Measurements from ENCODE around the gene MDM1.

Gene MDM1

GRCh38 chr12:68272732-68273131 is 59.4 kb downstream of the MDM1 start:
- TF ChIP-seq CTCF (IDR thresholded peaks at IDR 0.05; ENCODE audit: low read depth, low read length), result no peak
- no peak overlapping the region for H3K4me3 ChIP-seq (ENCODE audit: low read depth, low read length)

- TF ChIP-seq CTCF (IDR thresholded peaks at IDR 0.05; ENCODE audit: low read depth, low read length), result no peak
- H3K4me3 ChIP-seq (ENCODE audit: low read depth, low read length), result no peak overlapping the region
Observed at GRCh38 chr12:68271346-68271745, 60.8 kb downstream of the MDM1 start.

- H3K4me3 ChIP-seq (ENCODE audit: low read depth, low read length), result no peak overlapping the region
- TF ChIP-seq CTCF (IDR thresholded peaks at IDR 0.05; ENCODE audit: low read depth, low read length), result no peak
Observed at GRCh38 chr12:68270358-68270757, 61.8 kb downstream of the MDM1 start.

- no peak for TF ChIP-seq CTCF (IDR thresholded peaks at IDR 0.05; ENCODE audit: low read depth, low read length)
- no peak overlapping the region for H3K4me3 ChIP-seq (ENCODE audit: low read depth, low read length)
Observed at GRCh38 chr12:68269779-68270178, 62.4 kb downstream of the MDM1 start.

GRCh38 chr12:68268967-68269366 is 63.2 kb downstream of the MDM1 start:
- TF ChIP-seq CTCF (IDR thresholded peaks at IDR 0.05; ENCODE audit: low read depth, low read length), result no peak
- H3K4me3 ChIP-seq (ENCODE audit: low read depth, low read length), result no peak overlapping the region

- no peak overlapping the region for H3K4me3 ChIP-seq (ENCODE audit: low read depth, low read length)
- no peak for TF ChIP-seq CTCF (IDR thresholded peaks at IDR 0.05; ENCODE audit: low read depth, low read length)
Observed at GRCh38 chr12:68267892-68268396, 64.2 kb downstream of the MDM1 start.

- TF ChIP-seq CTCF (IDR thresholded peaks at IDR 0.05; ENCODE audit: low read depth, low read length), result no peak
- H3K4me3 ChIP-seq (ENCODE audit: low read depth, low read length), result no peak overlapping the region
Observed at GRCh38 chr12:68264857-68265256, 67.3 kb downstream of the MDM1 start.

Measured in WI38 (cell line).